Activated CD4-positive, alpha-beta T cell treated with anti-CD3 and anti-CD28 coated beads, Interleukin-2, amount 50 U/mL, for 24 hours (primary cell): Measurements from ENCODE around the gene COL10A1.

Source experiments
- DNase-seq, 2 donors: peaks; one replicate each; pipeline ENCODE4 v3.0.0-alpha.2; 2020; ENCODE audit warnings: low read depth in 1 of 2, low spot score in 1 of 2

The COL10A1 gene

DNA sequence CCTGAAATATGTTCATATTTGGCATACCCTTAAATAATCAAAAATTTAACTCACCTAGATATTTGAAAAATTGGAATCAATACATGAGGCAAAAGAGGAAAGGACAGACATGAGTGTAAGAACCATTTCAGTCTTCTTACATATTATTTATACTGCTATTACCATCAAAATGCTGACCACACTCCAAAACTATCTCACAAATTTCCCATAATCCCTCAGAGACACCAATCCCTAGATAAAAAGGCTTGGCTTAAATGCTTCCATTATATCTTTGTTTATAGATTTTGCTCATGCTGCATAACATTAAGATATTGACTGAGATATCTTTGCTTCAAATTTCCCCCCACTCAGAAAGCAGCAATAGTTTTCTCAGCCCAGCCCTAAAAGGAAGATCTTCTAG is 37.0 kb downstream of the COL10A1 start:
- DNase-seq: no peak

DNA sequence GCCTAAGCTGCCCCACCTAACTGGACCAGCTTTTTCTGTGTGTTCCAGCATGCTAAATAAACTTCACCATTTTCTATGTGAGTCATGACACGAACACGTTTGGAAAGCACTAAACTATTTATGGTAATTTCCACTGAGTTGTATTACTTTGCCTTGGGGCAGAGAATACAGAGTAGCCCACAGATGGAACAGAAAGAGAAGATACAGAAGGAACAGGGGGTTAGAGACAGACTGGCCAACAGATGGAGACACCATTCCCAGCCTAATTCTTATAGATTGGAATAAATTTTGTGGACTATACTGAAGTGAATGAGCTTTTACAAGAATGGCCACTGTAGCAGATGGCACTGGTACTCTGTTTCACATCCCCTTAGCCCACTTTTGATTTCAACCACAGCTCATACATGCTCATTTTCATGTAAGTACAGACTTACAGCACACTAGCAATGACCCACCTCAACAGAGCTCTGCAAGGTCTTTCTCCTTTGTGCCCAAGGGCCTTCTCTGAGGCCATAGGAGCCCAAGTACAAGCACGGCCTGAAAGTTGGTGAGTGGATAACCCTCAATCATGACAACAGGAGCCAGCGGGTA is 38.4 kb downstream of the COL10A1 start:
- DNase-seq: no peak

DNA sequence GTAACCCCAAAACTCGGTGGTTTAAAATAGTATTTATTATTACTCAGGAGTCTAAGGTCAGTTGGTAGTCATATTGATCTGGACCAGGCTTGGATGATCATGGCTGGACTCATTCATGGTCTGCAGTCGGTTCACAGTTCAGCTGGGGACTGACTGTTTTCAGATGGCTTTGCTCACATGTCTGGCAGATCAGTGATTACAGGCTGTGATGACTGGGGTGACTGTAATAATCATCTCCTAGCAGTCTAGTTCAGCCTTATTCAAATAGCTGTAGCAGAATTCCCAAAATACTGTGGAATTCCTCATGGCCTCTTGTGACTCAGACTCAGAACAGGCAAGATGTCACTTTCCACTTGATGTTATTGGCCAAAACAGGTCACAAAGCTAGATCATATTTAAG is 41.6 kb downstream of the COL10A1 start:
- DNase-seq: no peak

DNA sequence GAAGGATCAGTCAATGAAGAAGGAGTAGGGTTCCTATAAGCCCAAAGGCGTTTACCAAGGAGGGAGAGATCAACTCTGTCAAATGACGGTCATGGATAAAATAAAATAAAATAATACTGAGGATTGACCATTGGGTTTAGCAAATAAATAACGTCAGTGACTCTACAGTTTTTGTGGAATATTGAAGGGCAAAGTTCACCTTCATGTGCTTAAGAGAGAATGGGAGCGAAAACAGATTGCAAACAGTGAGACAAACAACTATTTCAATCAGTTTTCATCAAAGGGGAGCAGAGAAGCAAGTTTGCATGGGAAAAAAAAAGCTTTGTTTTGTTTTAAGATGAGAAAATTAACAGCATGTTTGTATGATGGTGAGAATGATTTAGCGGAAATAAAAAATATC is 42.9 kb downstream of the COL10A1 start:
- no peak for DNase-seq

DNA sequence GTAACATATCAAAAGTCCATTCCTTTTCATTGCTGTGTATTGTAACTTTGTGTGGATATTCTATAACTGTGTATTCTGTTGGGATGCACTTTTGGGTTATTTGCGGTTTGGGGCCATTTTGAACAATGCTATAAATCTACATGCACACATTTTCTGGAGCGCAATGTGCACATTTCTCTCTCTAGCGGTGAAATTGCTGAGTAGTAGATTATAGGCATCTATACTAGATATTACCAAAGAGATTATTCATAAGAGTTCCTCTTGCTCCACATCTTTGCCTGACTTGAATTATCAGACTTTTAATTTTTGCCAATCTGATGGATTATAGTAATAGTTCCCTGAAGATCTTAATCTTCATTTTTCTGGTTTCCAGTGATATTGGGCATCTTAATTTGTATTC is 47.0 kb downstream of the COL10A1 start:
- no peak for DNase-seq

DNA sequence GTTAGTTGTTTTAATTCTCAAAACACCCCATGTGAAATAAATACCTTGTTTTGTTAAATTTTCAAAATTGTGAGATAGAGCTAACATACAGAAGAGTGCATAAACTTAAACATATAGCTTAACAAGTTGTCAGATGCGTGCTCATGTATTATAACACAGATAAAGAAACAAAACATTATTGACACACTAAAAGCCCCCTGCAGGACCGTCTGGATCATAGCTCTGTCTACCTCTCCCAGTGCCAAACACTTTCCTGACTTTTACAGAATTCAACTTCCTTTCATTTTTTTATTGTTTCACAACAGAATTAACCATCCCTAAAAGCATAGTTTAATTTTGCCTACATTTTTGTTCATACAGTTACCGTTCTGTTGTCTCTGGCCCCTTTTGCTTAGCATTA is 47.4 kb downstream of the COL10A1 start:
- no peak for DNase-seq

DNA sequence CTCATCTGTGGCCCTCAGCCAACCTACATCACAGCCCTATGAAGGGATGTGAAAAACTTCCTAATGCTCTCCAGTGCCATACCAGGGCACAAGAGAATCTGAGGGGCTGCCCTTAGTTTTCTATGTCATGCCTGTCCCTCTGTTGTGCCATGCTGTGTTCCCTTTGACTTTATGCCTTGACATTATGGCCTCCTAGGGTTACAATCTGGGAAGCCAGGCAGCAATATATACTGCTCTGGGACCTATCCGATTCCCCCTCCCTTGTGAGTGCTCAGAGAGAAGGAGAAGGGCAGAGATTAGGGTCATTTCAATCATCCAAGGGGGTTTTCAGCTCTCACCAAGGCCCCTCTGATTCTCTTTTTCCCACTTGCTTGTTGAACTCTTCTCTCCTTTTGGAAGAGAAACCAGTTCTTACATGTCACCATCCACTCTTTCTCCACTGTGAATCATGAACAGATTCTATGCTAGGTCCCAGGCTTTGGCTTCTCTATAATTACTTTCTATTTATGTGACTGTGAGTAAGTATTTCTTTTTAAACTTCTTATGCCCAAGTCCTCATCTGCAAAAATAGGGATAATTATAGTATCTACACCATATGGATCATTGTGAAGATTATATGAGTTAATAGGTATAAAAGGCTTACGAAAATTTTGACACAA is 51.1 kb downstream of the COL10A1 start:
- no peak for DNase-seq

DNA sequence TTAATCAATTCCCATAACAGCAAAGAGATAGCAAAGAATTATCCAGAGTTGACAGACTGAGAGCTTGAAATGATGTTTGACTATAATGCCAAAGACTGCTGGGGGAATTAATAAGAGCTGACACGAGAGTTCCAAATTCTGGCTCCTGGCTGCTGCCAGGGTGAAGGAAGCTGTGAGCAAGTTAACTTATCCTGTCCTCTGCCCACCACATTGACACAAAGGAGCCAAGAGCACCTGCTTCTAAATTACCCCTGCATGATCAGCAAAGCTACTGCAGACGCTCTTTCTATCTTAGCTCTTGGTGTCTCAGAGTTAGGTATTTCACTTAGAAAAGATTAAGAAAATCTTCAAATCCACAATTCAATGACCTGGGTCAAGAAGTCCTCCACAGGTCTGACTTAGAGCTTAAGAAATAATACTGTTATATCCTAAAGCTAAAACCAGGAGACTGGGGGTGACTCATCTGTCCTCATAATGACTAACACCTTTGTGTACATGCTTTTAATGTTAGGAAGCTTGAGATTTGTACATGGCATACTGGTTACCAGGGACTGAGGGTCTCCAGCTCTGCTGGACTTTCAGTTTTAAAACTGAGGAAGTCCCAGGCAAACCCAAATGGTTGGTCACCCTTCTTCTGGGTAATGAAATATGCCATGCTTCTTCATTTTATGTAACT is 52.0 kb downstream of the COL10A1 start:
- no peak for DNase-seq

DNA sequence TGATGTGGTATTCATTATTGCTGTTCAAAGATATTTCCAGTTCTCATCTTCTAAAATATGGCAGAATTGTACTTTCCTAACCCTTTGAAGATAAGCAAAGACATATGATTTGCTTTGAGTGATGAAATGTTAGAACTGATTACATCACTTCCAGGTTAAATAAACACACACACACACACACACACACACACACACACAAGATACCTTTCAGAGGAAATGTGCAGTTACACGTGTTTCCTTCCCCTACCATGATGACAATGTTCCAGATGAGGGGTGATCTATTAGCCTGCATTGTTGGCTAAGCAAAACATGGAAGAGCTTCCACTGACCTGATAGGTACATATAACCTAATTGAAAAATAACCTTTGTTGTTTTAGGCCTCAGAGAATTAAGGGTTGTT is 53.6 kb downstream of the COL10A1 start:
- DNase-seq: no peak

DNA sequence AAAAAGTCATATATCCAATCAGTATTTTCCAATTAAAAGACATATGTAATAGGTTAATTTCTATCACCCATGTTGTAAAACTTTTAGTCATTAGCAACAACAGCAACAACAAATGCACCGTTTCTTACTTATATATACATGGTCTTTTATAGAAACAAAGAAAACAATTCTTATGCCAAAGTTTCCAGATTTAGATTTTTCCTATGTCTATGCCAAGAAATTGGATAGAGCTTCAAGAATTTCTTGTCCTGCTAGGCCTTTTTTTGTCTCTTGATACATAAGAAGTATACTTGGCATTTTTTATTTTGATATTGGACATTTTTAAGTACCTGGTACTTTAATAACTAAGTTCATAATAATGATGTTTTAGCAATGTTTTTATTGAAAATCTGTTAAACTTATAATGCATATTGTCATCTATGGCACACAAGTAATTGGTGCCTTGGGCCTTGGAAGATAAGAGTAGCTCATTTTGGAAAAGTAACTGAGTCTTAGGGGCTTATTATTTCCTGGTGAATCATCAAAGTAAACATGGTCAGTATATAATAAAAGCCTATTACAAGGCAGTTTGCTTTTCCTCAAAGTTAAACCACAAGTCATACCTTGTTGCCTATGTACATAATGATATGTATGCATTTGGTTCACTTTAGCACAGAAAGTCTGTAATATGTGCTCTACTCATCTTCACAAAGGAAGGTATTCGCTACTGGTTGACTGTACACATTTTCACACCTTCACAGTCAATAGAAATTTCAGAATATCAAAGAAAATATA is 55.1 kb downstream of the COL10A1 start:
- DNase-seq: no peak

DNA sequence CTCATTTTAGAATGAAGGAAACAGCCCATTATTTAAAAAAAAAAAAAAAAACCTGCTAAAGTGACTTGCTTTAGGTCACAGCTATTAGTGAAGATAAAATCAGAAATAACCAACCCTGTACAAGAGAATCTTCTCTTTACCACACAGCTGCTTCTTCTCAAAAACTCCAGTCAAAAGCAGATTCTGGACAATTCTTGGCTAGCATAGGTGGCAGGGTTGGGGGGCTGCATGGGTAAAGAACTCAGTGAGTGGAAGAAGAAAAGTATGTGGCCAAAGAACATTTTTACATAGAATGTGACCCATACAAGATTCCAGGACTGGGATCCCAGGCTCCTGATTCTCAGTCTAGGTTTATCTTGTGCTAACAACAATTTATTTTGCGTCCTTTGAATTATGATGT is 55.8 kb downstream of the COL10A1 start:
- no peak for DNase-seq
